NK-92 (cell line): ENCODE measurements around the gene LTA4H.
"Not testable (repeated sequence)": the region's sequence is repeated elsewhere in the genome, so short reads cannot be mapped to it uniquely, and the experiment has no call there.

Experiments
- DNase-seq: peaks from one replicate; lab custom pipeline; 2025; ENCODE audit not compliant: unreplicated experiment; lab: John Stamatoyannopoulos, UW

Gene LTA4H

DNA sequence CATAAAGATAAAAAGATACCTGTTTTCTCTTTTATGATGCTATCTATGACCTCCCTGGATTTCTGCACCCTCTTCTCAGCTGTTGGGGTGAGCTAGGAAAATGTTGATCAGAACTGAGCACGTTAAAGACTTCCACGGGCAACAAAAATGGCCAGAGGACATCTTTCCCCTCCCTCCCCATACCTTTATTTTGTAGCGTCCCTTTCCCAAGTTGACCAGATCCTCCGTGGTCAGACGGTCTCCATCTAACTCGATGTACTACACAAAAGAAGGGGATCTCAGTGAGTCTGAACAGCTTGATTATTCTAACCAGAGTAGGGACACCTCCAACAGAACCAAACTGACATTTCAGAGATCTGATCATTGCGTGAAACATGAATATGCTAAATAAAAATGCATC, 41.5 kb downstream of the LTA4H start:
- no peak for DNase-seq

DNA sequence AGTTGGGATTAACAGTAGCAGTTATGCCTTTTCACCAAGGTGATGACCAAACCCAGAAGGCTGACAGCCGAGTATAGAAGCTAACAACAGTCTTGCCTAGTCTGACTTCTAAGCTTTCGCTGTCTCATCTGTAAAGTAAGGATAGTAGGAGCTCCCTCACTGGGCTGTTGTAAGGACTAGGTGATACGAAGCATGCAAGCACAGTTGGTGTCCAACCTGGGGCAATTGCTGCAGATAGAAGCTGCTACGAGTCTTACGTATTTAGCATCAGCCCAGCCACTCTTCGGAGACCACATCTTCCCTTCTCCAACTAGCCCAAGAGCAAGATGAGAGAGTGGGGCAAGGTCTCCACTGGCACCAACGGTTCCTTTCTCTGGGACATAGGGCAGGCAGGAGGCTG, 45.3 kb downstream of the LTA4H start:
- DNase-seq = no peak

- DNase-seq = no peak
Observed at GRCh38 chr12:95989504-95990123, 45.8 kb downstream of the LTA4H start.

- DNase-seq = no peak
Observed at GRCh38 chr12:95988506-95989275, 46.7 kb downstream of the LTA4H start.

- DNase-seq = no peak
Observed at GRCh38 chr12:95986635-95987570, 48.5 kb downstream of the LTA4H start.

DNA sequence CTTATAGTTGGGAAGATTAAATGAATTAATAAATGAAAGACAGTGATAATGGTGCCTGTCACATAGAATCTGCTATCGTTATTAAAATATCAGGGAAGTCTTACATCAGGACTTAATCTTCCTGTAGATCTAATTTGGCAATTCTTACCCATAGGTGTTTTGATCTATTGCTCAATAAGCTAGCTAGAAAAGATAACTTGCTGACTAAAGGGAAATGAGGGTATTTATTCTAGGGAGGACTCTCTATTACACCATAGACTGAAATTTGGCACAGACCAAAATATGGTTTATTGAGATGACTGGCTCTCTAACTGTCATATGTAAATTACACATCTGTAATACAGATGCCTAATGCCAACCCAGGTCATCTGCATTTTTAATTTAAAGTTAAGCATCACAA, 50.7 kb downstream of the LTA4H start:
- no peak for DNase-seq

GRCh38 chr12:95982602-95983001, 52.8 kb downstream of the LTA4H start:
- no peak for DNase-seq

DNA sequence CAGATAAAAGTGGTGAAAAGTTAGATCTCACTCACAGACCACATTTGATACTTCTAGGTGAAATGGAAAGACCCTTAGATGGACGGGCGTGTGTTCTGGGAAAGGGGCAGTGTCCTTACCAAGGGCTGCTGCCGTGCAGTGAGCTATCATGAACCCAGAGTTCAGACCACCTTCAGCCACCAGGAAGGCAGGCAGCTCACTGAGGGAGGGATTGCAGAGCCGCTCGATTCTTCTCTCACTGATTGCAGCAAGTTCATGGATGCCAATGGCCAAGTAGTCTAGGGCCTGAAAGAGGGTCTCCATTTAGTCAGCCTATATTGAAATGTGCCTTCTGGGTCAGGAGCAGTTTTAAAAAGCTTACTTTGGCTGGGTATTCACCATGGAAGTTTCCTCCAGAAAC, 55.0 kb downstream of the LTA4H start:
- no peak for DNase-seq

DNA sequence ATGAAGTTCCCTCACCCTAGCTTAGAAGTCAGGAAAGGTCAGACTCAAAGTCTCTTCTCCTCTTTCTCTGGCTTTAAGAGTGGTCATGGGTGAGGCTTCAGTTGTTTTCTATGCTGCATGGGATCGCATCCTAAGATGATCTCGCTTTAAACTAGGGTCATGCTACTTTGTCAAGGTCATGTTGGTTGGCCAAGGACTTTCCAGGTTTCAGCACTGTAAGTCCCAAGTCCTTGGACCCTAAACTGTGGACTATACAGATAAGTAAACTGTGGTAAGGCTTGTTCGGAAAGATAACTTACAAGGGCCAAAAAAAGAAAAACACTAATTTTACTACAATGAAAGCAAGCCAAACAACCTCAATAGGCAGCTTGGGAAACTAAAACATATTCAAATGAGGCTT, 56.6 kb downstream of the LTA4H start:
- no peak for DNase-seq

GRCh38 chr12:95978351-95978750, 57.0 kb downstream of the LTA4H start:
- no peak for DNase-seq

DNA sequence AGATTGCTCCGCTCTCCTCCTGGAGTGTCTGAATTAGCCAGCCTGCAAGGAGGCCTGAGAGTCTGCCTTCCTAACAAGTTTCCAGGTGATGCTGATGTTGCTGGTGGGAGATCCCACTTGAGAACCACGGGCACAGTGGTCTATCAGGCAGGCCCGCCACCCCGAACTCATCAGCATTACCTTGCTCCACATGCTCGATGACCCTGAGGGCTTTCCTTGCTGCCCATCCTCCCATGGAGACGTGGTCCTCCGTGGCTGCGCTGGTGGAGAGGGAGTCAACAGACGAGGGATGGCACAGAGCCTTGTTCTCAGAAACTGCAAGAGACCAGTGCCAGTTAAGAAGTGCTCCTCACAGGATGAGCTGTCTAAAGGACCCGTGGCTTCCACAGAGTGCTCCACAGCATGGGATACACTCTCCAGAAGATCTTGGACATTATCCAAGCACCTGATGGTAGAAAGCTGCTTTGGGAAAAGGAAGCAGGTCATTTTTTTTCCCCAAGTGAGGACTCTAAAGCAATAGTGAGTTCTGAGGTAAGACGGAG, 57.6 kb downstream of the LTA4H start:
- no peak for DNase-seq

DNA sequence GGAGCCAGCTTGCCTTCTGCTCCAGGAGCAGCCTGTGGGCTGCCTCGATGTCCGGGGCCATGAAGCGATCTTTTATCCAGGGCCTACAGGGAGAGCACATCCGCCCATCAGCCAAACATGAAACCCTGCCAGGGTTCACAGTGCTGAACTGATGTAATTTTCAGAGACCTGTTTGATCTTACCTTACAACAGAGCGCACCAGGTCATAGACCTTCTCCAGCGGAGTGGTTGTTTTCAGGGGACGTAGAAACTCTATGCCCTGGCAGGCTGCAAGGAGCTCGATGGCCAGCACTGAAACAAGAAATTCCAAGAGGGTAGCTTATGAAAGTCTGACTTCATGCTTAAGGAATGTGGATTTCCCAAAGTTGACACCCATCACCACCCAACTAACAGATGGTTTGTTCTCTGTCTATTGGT, 59.0 kb downstream of the LTA4H start:
- no peak for DNase-seq

GRCh38 chr12:95975491-95975890, 59.9 kb downstream of the LTA4H start:
- DNase-seq = no peak

GRCh38 chr12:95974358-95974757, 61.0 kb downstream of the LTA4H start:
- no peak for DNase-seq

- no peak for DNase-seq
Observed at GRCh38 chr12:95972832-95973456, 62.4 kb downstream of the LTA4H start.

- DNase-seq = no peak
Observed at GRCh38 chr12:95970905-95971304, 64.5 kb downstream of the LTA4H start.

- DNase-seq = not testable (repeated sequence)
Observed at GRCh38 chr12:95969116-95969515, 66.3 kb downstream of the LTA4H start.

DNA sequence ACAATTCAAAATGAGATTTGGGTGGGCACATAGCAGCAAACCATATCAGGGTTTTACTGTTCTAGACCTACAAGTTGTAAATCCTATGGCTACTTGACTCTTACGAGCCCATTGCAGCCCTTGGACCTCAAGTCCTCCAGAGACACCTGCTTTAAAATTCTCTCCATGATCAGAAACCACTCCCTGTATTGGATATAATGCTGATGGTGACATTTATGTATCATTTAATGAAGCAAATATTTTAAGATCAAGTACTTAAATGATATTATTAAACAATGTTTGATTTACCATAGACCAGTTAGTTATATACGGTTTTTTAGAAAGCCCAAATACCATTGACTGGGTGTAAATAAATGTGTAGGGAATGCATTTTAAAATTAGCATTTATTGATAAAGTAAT, 68.1 kb downstream of the LTA4H start:
- DNase-seq = no peak

DNA sequence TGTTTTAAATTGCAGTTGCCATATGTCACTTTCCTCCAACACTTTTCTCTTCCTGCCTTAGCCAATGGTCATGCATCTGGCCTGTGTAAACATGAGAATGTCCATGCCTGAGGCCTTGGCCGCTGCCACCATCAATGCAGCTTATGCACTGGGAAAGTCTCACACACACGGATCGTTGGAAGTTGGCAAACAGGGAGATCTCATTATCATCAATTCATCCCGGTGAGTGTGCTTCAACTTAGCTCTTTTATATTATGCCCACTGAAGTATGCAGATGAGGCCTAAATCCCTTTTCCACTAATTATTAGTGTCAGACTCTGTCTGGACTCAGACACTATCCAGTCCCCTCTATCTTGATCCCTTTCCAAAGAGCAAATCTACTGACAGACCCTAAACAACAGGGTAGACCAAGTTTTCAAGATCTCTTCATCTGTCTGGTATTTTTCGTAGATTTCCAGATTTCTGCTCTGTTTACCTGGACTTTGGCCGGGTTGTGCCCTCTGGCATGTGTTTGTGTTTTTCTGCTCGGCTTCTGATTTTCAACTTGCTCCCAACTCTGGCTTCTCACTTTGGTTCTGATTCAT, 69.0 kb downstream of the LTA4H start:
- no peak for DNase-seq

- DNase-seq = no peak
Observed at GRCh38 chr12:95963096-95963495, 72.3 kb downstream of the LTA4H start.

GRCh38 chr12:95962222-95962621, 73.2 kb downstream of the LTA4H start:
- no peak for DNase-seq
